ENCODE results near the gene MYO5C.
A peak's percentile ranks its signal among the peaks of the same experiment; 100 is the strongest.
"Not testable (repeated sequence)": the region's sequence is repeated elsewhere in the genome, so short reads cannot be mapped to it uniquely, and the experiment has no call there.

MYO5C gene

DNA sequence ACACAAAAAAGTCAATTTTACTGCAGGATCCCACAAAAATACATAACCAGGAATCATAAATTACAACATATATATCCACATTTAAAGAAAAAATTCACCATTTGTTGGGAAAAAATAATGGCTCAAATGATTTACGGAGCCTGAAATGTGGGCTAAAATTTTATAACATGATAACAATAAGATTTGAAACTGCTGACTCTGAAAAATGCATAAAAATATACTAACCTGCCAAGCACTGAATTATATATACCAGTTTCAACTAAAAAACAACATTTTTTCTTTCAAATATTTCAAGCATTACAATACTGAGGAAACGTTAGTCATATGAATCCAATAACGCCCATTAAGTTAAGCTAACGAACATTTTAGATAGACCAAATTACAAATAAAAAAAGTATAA is 12.2 kb upstream of the MYO5C start:
- DNase-seq, result no peak

- no peak for DNase-seq
Measured at GRCh38 chr15:52306270-52306669, 10.7 kb upstream of the MYO5C start.

DNA sequence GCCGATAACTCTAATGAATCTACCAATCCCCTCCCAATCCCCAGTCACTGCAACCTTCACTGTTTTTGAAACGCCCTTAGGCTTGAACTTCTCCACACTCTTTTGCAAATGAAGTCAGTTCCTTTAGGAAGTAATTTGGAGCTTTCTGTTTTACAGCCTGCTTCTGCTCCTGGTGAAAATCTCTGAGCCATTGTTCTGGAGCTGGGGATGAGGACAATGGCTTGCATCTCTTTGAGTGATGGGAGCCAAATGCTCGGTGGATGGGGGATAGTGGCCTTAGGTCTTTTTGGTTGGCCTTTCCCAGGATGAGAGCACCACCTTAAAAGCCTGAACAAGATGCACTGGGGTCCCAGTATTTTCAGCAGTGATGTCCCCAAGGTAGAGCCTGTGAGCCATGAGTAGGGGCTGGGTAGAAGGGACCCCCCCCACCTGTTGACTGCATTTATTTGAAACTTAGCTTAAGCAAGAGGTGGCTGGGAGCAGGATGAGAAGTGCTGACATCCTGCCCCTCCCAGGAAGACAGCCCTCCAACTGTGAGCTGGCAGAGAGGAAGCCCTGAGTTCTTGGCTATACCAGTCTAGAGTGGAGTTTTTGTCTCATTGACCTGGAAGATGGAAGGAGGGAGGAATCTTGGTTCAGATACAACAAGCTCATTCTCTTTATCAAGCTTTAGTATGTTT is 7.6 kb upstream of the MYO5C start:
- no peak for DNase-seq

DNA sequence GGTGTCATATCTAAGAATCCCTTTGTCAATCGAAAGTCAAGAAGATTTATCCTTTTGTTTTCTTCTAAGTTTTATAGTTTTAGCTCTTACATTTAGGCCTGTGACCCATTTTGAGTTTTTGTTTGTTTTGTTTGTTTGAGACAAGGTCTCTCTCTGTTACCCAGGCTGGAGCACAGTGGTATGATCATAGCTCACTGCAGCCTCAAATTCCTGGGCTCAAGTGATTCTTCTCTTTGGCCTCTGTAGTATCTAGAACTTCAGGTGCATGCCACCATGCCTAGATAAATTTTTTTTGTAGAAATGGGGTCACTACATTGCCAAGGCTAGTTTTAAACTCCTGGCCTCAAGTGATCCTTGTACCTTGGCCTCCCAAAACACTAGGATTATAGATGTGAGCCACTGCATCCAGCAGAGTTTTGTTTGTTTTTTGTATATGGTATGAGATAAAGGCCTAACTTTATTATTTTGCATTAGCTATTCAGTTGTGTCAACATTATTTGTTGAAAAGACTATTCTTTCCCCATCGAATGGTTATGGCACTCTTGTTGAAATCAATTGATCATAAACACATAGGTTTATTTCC is 5.8 kb upstream of the MYO5C start:
- DNase-seq, result no peak

DNA sequence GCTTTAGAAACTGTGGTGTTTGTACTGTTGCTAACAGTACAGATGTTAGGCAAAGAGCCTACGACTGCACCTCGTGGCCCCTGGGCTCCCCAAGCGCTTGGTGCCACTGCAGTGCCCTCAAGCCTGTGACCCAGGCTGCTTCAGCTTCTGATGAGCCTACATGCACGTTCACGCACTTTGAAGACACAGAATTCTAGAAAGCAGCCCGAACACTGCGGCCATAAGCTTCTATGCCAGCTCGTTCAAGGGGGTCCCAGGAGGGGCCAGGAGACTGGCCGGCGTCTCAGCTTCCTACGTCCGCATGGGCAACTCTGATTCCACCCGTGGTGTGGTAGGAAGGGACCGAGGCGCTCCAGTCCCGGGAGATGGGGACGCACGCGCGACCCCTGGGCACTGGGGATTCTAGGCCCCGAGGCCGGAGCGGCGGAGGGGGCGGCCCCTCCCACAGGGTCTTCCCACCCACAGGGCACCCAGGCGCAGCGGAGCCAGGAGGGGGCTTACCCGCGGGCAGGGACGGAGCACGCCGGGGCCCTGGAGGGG is 653 bp downstream of the MYO5C start:
- peak; percentile 42 for DNase-seq

- DNase-seq, result no peak
Measured at GRCh38 chr15:52292780-52293392, 2.7 kb downstream of the MYO5C start.

GRCh38 chr15:52291204-52291603 is 4.4 kb downstream of the MYO5C start:
- no peak for DNase-seq

DNA sequence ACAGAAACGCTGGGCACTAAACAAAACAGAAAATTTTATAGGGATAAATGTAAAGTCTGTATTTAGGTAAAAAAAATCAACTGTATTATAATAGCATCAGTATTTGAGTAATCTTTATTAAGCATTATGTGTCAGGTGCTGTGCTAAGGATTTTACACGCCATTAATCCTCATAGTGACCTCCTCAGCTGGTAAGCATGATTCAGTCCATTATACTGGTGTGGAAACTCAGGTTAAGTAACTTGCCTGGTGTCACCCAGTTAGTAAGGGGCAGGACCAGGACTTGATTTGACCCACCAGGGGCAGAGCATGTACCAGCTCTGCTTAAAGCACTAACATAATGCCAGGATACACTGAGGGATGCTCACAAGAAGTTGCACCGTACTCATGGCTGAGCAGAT is 4.8 kb downstream of the MYO5C start:
- no peak for DNase-seq

DNA sequence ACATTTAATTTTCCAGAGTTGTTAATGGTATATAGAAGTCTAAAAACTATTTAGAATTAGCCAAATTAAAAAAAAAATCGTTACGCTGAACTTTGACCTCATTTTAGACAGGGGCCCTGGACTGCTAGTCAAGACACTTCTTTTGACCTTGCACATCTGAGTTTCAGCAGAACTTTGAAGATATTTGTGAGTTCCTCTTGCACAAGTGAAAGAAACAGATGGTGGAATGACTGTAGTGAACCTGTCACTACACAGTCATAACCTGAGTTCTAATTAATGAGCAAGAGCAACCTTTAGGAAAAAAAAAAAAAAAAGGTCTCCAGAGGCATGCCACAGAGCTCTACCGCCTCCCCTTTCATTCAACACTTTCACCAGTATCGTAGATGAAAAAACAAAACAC is 5.3 kb downstream of the MYO5C start:
- DNase-seq, result no peak

DNA sequence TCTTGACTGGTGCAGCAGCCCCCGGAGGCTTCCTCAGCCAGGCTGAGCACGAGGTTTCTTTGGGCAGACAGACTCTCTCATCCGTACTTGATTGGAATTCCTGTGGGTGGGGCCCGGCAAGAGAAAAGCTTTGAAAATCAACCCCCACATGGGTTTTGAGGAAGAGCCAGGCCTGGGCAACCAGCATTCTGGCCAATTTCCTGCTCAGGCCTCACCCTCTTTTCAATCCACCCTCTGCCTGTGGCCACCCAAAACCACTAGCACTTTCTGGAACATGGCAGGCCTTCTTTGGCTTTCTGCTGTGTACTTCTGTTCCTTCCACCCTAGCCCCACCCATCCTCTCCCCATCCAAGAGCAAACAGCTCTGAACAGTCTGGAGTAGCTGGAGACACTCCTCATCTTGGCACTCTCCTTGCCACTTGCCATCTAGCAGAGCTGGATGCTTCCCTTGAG is 5.9 kb downstream of the MYO5C start:
- DNase-seq, result no peak

GRCh38 chr15:52288986-52289385 is 6.6 kb downstream of the MYO5C start:
- DNase-seq, result no peak

DNA sequence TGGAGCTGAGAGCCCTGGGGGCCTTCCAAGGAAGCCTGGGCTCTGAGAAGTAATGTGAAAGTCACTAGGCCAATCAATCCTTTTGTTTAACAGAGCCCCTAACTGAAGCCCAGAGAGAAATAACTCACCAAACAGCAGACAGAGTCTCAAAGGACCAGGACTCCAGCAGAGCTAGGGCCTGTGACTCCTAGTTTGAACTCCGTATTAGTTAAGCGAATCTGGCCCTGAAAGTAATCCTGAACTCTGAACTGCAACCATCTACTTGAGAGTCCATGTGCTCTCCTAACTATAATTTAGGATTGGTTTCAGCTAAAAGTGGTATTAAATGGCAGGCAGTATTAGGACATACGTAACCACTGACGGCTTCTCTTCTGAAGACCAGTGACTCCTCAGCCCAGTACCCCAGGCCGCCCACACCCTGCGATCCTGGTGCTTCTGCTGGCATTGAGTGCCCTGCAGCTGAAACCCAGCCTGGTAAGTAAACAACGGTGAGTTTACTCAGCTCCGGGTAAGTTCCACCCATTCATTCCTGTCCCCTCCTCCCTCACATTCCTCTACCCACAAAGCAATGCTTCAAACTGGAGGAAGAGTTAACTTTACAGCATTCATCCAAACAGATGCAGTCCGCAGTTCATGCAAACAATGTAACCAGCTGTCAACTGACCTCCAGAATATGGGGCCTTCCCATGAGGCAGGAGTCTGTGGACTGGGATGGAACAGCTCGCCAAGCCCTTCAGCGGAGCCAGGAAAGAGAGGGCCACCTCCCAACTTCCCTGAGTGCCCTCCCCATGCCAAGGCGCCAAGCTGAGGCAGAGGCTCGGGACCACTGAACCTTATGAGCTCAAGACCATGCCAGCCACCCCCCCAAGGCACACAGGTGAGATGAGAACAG is 7.3 kb downstream of the MYO5C start:
- DNase-seq, result peak; percentile 50

- DNase-seq, result no peak
Measured at GRCh38 chr15:52287114-52287513, 8.5 kb downstream of the MYO5C start.

GRCh38 chr15:52285941-52286340 is 9.7 kb downstream of the MYO5C start:
- DNase-seq, result not testable (repeated sequence)

DNA sequence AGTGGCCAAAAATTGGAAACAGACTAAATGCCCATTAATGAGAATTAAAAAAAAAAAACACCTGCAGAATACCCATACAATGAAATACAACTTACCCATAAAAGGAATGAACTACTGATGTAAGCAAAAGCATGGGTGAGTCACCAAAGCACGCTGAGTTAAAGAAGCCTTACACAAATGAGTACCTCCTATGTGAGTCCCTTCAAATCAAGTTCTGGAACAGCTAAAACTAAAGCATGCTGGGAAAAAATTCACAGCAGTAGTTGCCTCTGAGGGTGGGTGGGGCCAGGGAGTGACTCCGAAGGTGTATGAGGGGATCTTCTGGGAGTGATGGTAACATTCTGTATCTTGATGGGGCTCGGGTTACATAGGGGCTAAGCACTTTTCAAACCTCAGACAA is 11.4 kb downstream of the MYO5C start:
- DNase-seq, result no peak

GRCh38 chr15:52283281-52283680 is 12.3 kb downstream of the MYO5C start:
- DNase-seq, result no peak

DNA sequence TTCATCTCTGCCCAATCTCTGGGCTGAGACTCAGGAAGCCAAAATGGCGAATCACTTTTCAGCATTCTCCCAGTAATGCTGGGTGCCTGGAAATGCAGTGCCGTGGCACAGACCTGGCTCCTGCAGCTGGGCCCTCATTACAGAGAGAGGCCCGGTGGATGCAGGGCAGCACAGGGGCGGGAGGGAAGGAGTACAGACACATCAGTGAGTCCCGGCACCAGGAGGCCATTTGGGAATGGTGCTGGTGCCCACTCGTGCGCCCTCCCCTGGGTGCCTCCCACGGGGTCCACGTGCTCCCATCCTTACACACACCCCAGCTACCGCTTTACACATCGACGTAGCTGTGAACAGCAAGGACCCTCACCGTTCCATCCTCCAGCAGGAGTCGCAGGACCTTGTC is 13.2 kb downstream of the MYO5C start:
- no peak for DNase-seq

- DNase-seq, result no peak
Measured at GRCh38 chr15:52281085-52282035, 14.2 kb downstream of the MYO5C start.

DNA sequence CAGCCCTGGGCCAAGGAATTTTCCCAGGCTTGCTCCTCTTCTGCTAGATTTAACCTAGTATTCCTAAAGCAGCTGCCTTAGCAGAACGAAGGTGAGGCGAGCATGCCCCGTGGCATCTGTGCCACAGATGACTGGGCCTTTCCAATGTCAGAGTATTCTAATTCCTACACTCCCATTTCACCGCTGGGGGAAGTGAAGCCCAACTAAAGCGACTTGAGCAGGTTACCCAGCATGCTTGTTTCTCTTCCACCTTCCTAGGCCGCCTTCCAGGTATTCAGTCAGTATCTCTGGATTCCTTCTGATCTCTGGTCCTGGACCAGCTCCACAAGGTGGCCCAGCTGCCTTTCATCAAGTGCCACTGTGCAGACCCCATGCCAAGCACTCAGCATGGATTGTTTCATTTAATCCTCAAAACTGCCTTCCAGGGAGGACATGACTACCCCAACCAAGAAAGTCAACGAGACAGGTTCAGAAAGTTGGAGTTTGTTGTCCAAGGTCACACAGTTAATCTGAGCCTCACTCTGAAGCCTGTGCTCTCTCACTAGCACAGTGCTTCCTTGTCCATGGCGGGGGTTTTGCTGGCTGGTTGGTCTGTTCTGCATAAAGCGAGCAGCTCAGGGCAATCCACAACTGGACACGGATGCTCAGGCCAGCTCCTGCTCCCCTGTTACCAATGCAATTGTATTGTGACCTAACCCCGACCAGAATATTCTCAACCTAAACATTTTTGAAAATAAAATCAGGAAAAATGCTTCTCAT is 15.1 kb downstream of the MYO5C start:
- no peak for DNase-seq

GRCh38 chr15:52278636-52279367 is 16.8 kb downstream of the MYO5C start:
- no peak for DNase-seq

- no peak for DNase-seq
Measured at GRCh38 chr15:52278135-52278534, 17.5 kb downstream of the MYO5C start.
